Right ventricle myocardium inferior (tissue), 1 donor: ENCODE measurements around the gene NEMF. TPM values are rescaled to one million over a fixed set of nuclear protein-coding genes. Genes with fewer than 3 reads are reported as not detected.
A peak's percentile ranks its signal among the peaks of the same experiment; 100 is the strongest.
"Not testable (repeated sequence)": the region's sequence is repeated elsewhere in the genome, so short reads cannot be mapped to it uniquely, and the experiment has no call there.

Experiments used
- ATAC-seq: fragments of 200-7000 bp; cut with Tn5 transposase; one replicate; pipeline ENCODE4 v1.9.1; 2020; ENCODE audit warnings: mild to moderate bottlenecking, moderate library complexity
- DNase-seq: peaks from one replicate; pipeline ENCODE4 v3.0.0; 2021; ENCODE audit errors: missing footprints
- intact Hi-C: fragments of 100-400 bp; cut with DNase I; formaldehyde crosslinking; loops from one replicate; pipeline ENCODE4 v1.11.0; 2022
- total RNA-seq: library from RNA; stranded (reverse); fragmentation: NEBNext Ultra II Directional; extraction: Animal tissue kit (Norgen Biotek cat#: 25700); gene quantifications from one replicate; pipeline ENCODE4 v1.2.1, GENCODE V29; 2021
- donor health status: DM: no; HTN: yes; CAD: no; lungs with severe emphysema.

Gene NEMF
- total RNA-seq, 1 donor from 2014 or later = 60.5 TPM

DNA sequence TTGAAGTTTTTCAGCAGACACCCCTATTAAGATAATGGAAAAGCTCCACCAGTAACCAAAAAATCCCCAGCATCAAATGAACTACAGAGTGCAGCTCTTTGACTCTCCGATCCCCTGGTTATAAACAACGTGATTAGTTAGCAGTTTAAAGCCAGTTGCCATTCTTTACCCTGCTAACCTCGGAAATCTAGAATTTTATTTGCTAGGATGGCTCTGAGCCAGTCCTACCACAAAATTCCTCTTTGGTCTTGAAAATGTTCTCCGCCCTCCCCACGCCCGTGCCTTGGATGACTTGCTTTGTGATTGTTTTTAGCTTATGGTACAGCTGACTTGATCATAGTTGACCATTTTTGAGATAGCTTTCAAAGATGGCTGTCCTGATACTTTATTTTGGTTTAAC, 83.4 kb downstream of the NEMF start:
- intact Hi-C loops = loop anchor here (2.0 kb wide), 2 partner anchors 76 to 134 kb away; partner anchors contain the start of genes DNAAF2 and KLHDC1
- ATAC-seq = no peak
- no peak for DNase-seq

GRCh38 chr14:49768301-49769121, 84.1 kb downstream of the NEMF start:
- intact Hi-C loops = loop anchor here (2.0 kb wide), 2 partner anchors 76 to 134 kb away; partner anchors contain the start of genes DNAAF2 and KLHDC1
- DNase-seq = peak; percentile 71
- ATAC-seq = peak; percentile 45

- ATAC-seq (peak; percentile 96), DNase-seq (peak; percentile 97)
- intact Hi-C loops = loop anchor here (2.0 kb wide), 2 partner anchors 75 to 133 kb away; partner anchors contain the start of genes DNAAF2 and KLHDC1
These were observed 84.9 kb downstream of the NEMF start, which contains the start of gene KLHDC2 for GRCh38 chr14:49767571-49768300. KLHDC2 (plus strand) TSS chr14:49768153; CDS start chr14:49768469, 316 bp downstream.

- ATAC-seq (no peak), DNase-seq (no peak)
- intact Hi-C loops = no loop called here
These were observed 85.4 kb downstream of the NEMF start for GRCh38 chr14:49767270-49767570.

- intact Hi-C loops = no loop called here
- ATAC-seq (no peak), DNase-seq (no peak)
These were observed 85.7 kb downstream of the NEMF start for GRCh38 chr14:49766839-49767238.

DNA sequence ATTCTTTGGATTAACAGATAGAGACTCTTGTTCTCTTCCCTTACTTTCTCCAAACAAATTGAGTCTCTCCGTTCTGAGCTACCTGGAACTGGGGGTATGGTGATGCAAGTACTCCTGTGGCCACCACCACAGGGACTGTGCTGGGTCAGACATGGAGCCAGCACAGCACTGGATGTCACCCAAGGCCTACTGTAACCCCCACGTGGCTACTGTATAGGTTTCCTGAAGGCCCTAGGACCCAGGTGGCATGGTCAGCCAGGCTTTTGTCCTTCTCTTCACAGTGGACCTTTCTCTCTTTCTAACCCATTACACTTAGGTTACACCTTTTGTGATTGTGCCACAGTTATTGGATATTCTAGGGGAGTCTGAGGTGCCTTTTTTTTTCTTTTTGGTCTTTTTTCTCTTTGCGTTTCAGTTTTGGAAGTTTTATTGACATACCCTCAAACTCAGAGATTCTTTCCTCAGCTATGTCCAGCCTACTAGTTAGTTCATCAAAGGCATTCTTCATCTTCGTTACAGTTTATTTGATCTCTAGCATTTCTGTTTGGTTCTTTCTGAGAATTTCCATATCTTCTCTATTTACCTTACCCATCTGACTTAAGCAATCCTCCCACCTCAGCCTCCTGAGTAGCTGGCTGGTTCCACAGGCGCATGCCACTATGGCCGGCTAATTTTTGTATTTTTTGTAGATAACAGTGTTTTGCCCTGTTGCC, 90.6 kb downstream of the NEMF start:
- ATAC-seq = no peak

DNA sequence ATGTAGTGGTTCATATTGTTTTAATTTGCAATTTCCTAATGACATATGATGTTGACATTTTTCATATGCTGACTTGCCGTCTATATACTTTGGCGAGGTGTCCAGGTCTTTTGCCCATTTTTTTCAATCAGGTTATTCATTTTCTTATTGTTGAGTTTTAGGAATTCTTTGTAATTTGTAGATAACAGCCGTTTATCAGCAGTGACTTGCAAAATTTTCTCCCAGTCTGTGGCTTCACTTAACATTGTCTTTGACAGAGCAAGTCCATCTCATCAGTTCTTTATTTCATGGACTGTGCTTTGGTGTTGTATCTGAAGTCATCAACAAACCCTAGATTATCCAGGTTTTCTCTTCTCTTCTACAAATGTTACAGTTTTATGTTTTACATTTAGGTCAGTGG, 97.2 kb downstream of the NEMF start:
- no peak for DNase-seq
- intact Hi-C loops = no loop called here

More for the DNA sequence above, 90.6 kb downstream of the NEMF start:
- intact Hi-C loops = no loop called here
- DNase-seq = no peak

DNA sequence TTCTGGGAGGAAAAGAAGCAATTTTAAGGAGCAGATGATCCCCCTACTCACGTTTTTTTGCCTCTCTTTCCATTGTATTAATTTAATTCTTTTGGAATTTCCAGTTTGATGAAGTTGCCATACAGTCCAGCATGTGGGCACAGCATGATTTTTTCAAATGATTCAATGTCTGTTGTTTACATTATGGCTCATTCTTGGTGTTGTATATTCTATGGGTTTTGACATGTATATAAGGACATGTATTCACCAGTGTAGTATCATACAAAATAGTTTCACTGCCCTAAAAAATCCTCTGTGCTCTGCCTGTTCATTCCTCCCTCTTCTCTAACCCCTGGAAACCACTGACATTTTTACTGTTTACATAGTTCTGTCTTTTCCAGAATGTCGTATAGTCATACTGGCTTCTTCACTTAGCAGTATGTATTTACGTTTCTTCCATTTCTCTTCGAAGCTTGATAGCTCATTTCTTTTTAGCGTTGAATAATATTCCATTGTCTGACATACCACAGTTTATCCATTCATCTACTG, 98.0 kb downstream of the NEMF start:
- ATAC-seq (no peak), DNase-seq (no peak)
- intact Hi-C loops = no loop called here

More for the DNA sequence above, 97.2 kb downstream of the NEMF start:
- no peak for ATAC-seq

- DNase-seq, ATAC-seq, intact Hi-C loops: not testable (repeated sequence)
These were observed 106.1 kb downstream of the NEMF start for GRCh38 chr14:49746476-49746875.

DNA sequence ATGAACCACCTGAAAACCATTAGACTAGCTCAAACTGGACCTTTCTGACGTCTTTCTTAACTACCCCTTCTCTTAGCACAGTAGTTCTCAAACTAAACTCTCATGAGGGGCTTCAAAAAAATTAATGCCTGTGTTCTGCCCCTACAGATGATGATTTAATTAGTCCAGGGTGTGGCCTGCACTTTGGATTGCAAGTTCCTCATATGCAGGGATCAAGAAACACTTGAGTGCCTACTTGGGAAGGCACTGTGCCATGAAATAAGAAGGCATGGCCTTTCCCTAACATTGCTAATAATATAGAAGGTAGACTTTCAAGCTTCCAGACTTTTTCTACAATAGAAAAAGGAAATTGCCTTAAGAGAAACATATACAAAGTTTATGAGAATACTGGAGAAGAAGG, 107.4 kb downstream of the NEMF start:
- intact Hi-C loops = no loop called here
- ATAC-seq (no peak), DNase-seq (no peak)

- not testable (repeated sequence) for ATAC-seq
These were observed 116.9 kb downstream of the NEMF start for GRCh38 chr14:49735669-49736068.

DNA sequence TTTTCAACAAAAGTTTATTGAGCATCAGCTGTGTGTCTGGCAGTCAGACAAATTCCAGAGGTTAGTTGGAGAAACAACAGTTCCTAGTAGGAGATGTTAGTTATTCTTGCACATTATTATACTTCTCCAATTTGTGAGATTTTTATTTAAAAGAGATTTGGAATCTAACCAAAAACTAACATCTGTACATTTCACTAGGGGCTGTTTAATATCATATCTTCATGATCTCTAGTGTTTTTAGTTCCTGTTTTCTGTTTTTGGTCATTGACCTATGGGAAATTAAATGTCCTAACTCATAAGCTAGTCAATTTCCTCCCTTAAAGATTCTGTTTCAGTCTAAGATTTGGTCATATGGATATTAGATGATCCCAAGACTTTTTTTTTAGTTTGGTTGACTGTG, 118.8 kb downstream of the NEMF start:
- intact Hi-C loops = no loop called here
- no peak for ATAC-seq
- DNase-seq = no peak

More at GRCh38 chr14:49735669-49736068, 116.9 kb downstream of the NEMF start:
- intact Hi-C loops, DNase-seq: not testable (repeated sequence)

DNA sequence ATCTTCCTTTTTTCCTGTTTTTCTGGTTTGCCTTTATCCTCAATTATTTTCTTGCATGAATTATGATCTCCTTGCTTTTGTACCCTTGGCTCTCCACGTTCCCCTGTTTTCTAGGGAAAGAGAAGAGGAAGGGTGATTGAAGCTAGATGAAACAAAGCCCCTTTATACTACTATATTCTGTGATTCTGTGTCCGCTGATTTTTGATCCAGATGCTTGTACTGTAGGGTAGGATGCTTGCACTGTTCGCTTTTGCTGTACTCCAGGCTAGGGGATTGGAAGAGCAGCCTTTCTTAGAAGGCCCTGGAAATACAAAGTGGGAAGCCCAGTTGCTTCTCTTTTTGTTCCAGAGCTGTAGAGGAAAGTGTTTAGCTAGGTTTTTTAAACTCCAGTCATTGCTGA, 119.7 kb downstream of the NEMF start:
- intact Hi-C loops = no loop called here
- no peak for ATAC-seq
- no peak for DNase-seq

Other genes starting within 250 kb of the NEMF start
- gene RPL36AL, start 232.2 kb downstream of the NEMF start, total RNA-seq = 138 TPM
- gene MGAT2, start 232.0 kb downstream of the NEMF start, total RNA-seq = 10.8 TPM
- 6.1 TPM for gene DNAAF2, start 217.5 kb downstream of the NEMF start, total RNA-seq
- gene POLE2, start 164.6 kb downstream of the NEMF start, total RNA-seq = 0.54 TPM
- 7.1 TPM for gene KLHDC1, start 159.7 kb downstream of the NEMF start, total RNA-seq
- 84.4 TPM for gene KLHDC2, start 84.6 kb downstream of the NEMF start, total RNA-seq
- 25.1 TPM for gene ARF6, start 40.3 kb upstream of the NEMF start, total RNA-seq